OCI-M2 (cell line): ENCODE results near the gene SLC22A23.

Experiments
- DNase-seq: peaks from one replicate; lab custom pipeline; 2025; ENCODE audit not compliant: unreplicated experiment; lab: John Stamatoyannopoulos, UW

SLC22A23 gene

DNA sequence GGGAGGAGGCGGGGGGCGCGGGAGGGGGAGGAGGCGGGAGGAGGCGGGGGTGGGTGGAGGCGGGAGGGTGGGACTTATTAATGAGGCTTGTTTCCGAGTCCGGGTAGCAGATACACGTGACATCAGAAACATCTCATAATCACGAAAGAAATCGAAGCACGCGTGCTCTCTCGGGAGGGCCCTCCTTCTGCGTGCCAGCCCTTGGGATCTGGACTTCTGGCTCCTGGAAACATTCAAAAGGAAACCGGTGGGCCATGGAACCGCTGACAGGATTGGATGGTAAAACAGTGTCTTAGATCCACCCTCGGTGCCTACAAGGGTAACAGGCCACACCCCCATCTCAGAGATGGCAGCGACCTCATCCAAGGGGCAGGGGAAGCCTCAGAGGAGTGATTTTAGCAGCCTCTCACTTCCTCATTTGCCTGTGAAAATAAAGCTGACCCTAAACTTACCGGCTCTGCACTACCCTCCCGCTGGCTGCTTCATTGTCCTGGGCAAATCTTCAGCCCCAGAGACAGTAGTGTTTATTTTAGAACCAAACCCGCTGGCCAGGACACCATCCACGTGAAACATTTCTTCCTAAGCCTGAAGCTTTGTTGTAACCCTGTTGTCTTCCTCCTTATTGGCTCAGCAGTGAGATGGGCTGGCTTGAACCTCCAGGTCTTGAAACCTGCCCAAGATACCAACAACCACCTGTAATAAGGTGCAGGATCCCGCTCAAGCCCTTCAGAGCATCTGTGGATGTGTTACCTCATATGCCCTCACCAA lies 100.6 kb downstream of the SLC22A23 start:
- peak; percentile 73 for DNase-seq

GRCh38 chr6:3355358-3356055 lies 101.3 kb downstream of the SLC22A23 start:
- no peak for DNase-seq

- no peak for DNase-seq
Measured at GRCh38 chr6:3355011-3355357, 101.9 kb downstream of the SLC22A23 start.

DNA sequence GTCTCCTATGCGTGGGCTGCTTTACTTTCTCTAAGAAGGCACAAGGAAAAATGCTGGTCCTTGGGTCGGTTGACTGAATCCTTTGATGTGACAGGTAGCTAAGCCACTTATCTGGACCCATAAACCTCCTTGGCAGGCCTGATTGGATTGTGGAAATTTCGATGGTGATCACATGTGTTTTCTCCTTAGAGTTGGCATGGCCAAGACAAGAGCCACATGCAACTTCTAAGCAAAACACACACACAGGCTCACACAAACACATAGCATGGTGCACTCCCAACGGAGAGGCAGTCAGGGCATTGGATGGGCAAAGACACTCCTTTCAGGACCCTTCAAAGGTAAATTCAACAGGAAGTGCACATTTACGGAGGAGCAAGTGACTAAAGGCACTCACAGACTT lies 102.9 kb downstream of the SLC22A23 start:
- DNase-seq, result no peak

DNA sequence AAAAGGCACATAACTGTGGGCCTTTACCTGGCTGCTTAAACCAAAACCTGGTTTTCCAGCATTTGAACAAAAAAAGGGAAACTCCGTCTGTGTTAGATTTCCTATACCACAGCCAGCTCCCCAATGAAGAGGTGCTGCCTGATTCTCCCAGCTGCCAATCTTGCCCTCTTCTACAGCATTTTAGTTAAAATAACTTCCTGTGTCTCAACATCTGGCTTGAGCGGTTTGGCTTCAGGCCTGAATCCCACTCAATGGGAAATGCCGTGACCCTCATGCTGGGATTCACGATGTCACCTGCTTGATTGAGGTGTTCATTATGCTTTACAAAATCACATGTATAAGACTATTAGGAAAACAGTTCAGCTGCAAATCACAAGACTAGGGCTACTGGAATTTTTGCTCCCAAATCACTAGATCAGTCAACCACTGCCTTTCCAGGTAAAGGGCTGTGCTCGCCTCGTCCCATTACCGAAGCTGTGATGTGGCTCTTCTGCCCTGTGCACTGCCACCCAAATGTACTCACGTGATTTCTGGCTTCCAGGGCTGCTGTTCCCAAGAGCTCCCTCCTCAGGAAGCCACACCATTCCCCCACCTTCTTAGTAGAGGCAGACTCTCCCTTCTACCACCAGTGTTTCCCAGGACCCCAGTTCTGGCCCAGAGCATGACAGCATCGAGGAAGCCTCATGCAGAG lies 103.5 kb downstream of the SLC22A23 start:
- DNase-seq, result no peak

DNA sequence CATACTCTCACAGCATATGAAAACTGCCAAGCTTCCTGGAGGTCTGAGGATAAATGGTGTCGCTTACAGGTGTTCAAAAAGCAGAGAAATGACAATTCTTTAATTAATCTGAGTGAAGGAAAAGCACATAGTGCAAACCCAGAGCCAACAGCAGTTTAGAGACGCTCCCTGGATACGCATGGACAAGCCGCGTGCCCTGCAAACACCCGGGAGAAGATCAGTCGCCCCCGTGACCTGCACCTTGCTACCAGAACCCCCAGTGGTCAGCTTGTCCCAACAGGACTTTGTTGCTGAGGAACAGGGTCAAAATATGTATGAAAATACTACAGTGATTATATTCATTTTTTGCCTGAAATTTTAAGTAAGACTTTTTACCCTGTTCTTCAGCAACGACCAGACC lies 104.2 kb downstream of the SLC22A23 start:
- DNase-seq, result no peak

DNA sequence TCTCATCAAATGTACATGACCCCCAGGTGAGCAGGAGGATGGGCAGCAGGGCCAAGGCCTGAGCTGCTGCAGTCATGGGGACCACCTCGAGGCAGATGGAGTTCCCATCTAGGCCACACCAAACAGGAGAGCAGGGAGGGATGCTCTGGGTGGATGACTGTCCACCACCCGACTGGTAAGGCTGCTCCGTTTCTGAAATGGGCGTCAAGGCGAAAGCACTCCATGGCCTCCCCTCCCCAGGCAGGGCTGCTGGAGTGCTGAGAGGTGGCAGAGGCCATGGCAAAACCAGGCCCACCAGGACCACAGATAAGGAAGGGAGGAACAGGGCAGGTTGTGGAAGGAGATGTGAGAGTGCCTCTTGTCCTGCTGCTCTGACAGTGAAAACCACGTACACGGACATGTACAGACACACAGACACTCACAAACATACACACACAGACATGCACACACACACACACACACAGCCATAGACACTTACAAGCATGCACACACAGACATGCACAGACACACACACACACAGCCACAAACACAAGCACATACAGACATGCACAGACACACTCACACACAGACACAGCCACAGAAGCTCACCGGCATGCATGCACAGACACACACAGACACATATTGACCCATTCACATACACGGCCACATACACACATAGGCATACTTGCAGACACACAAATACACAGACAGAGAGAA lies 104.9 kb downstream of the SLC22A23 start:
- no peak for DNase-seq

GRCh38 chr6:3351105-3351676 lies 105.7 kb downstream of the SLC22A23 start:
- DNase-seq, result no peak

GRCh38 chr6:3350252-3350796 lies 106.5 kb downstream of the SLC22A23 start:
- no peak for DNase-seq

- no peak for DNase-seq
Measured at GRCh38 chr6:3349388-3350251, 107.2 kb downstream of the SLC22A23 start.

DNA sequence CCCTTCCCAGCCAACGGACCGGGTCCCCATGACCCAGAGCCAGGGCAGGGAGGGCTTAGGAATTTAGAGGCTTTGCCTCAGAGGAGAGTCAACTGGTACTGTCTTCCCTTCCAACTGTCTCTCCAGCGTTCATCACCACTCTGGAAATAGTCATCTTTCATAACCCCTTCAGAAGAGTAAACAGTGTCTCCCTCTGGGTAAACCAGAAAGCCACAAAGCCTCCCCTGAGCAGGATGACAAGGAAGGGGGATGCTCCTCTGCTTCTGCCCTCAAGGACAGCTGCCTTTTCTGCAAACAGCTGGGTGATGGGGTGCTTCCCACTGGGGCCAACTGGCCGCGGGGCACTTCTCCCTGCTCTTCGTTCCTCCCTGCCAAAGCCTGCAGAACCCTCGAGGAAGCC lies 108.0 kb downstream of the SLC22A23 start:
- no peak for DNase-seq

- no peak for DNase-seq
Measured at GRCh38 chr6:3347826-3348225, 109.0 kb downstream of the SLC22A23 start.

GRCh38 chr6:3347247-3347646 lies 109.6 kb downstream of the SLC22A23 start:
- DNase-seq, result no peak

DNA sequence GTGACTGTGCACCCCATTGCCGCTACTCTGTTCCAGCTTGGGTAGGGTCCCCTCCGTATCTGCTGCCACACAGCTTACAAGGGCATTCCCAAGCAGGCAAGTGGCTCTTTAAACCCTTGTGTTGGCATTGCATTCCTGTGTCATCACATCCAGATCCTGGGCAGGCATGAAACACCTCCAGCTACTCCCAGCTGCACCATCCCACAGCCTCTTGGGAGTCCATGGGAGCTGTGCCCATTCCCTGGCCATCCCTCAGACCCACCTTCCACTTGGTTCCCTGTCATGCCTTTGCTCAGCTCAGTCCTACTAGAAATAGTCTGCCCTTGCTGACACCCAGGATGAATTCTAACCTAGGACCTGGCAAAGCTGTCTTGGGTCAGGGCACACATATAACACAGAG lies 110.4 kb downstream of the SLC22A23 start:
- DNase-seq, result no peak

- no peak for DNase-seq
Measured at GRCh38 chr6:3345836-3346235, 111.0 kb downstream of the SLC22A23 start.

DNA sequence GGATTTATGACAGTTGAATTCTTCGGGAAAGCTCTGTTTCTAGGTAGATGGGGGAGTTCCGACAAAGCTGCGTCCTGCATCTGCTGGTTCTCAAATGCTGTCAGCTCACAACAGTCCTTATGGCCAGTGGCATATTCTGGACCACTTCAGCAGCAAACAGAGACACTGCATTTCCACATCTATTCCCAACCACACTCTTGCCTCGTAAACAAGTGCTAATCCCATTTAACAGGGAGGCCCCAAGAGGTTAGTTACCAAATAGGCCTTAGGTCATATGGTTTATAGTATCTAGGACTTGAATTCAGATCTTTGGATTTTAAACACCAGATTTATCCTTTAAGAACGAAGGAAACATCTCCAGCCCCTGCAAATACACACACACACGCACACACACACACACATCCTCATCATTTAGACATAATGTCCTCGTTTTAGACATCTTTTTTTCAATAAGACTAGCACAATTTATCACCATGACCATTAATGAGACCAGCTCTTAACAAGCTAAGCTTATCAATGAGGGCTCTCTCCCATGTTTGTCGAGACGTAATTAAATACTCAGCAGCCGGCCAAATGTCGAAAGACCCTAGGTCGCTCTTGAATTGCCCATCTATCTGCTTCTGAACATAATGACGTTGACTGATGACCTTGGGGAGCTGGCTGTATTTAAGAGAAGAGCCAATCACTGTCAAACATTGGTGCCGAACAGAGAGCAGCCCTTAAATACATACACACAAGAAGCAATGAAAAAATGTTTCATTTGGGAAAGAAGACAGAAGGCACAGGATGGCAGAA lies 113.6 kb downstream of the SLC22A23 start:
- no peak for DNase-seq

GRCh38 chr6:3341467-3341866 lies 115.4 kb downstream of the SLC22A23 start:
- DNase-seq, result no peak

DNA sequence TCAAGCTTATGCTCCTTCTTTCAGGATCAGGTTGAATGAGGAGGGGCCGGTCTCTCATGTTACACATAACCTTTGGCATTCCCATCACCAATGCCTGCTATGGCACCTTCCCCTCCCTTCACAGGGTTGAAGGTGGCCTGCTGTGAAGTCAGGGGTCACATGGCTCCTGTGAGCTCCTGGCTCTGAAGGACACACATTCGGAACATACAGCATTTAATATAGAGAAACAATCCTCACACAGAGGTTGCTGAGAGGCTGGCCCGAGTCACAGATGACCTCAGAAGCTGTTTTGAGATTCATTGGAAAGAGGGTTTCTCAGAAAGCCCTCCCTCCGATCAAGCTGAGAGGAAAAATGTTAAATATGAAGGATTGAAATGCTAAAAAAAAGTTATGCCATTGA lies 116.0 kb downstream of the SLC22A23 start:
- DNase-seq, result no peak

- no peak for DNase-seq
Measured at GRCh38 chr6:3340358-3340802, 116.5 kb downstream of the SLC22A23 start.
